HG03103 (cell line): ENCODE measurements around the gene TMEM200C.

Source experiments
- ATAC-seq: cut with Tn5 transposase; IDR thresholded peaks from one replicate; pipeline ENCODE4 v1.9.1; 2021; ENCODE audit warnings: low read depth; ENCODE audit not compliant: unreplicated experiment

TMEM200C gene

DNA sequence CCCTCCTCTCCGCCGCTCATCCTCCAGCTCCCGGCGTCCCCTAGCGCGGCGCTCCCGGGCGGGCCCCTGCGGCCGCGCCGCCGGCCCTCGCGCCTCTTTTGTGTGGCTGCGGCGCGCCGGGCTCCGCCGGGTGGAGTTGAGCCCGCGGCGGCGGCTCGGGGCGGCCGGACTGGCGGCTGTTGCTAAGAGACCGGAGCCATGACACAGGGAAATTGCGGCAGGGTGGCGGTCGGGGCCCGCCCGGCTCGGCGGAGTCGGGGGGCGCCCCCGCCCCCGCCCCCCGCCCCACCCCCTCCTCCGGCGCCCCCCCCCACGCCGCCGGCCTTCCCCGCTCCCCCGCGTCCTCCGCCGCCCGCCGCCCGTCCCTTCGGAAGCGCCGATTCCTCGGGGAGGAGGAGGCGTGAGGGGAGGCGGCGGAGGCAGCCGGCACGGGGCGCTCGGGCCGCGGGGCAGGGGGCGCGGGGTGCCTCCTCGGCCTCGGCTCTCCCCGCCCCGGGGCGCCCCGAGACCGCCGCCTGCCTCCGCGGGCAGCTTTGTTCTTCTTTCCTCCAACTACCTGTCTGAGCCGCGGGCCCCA is at the start of gene TMEM200C:
TSS of gene TMEM200C (minus strand) at position 224 of the 577 bp plus-strand sequence. CDS start 3,459 bp downstream, outside the sequence.
- no peak for ATAC-seq

DNA sequence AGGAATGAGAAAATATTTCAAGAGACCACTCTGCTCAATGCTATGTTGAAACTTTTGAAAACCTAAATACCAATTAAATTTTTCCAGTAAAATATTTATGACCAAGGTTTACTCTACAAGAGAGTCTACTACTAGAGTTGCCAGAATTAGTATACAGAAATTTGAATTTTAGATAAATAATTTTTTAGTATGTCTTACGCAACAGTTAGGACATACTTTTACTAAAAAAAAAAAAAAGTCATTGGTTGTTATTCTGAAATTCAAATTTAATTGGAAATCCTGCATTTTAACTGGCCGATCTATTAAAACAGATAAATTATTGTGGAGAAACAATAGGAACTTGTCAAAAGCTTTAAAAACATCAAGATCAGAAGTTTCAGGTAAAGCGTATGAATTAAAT is 49.1 kb upstream of the TMEM200C start:
- ATAC-seq, result no peak

DNA sequence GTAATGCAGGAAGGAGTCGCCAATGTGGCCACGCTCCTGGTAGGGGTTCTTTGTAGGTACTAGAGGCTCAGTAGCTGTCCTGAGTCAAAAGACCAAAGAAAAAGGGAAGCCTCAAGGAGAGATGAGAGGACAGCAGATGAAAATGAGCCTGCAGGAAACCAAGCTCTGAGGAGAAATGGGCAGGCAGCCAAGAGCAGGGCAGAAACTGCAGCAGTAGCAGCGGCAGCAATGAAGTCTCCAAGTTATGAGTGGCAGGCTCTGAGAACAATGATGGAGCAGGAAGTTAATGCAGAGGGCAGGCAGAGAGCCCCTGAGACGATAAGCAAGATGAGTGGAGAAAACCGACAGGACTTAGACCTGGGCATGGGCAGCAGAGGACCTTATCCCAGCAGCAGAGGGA is 48.2 kb upstream of the TMEM200C start:
- ATAC-seq, result no peak

DNA sequence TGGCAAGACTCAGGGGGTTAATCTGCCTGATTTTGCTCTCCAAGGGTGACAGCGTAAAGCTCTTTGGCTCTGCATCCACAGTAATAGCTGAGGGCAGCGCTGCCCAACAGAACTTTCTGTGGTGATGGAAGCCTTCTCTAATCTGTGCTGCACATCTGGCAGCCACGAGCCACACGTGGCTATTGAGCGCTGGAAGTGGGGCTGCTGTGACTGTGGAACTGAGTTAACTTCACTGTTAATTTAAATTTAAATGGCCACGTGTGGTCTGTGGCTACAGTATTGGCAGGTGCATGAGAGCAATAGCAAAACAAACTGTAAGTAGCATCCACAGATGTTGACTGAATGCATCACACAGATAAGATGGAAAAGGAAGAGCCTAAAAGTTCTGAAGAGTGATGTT is 47.3 kb upstream of the TMEM200C start:
- ATAC-seq, result no peak

DNA sequence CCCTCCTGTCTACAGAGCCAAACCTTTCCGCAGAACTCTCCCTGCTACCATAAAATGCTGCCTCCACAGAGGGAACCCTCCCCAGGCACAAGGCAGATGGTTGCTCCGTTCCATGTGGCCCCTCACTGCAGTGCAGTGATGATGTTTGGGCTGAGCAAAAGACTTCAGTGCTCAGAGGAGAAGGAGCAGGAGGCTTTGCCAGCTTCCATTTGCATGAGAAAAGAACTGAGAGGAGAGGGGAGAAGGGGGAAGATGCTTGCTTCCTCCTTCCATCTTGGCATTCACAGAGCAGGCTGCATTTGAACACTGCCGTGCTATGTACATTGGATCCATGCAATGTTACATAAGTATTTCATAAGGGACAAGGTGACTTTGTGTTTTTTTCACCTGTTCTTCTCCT is 46.6 kb upstream of the TMEM200C start:
- ATAC-seq, result no peak

DNA sequence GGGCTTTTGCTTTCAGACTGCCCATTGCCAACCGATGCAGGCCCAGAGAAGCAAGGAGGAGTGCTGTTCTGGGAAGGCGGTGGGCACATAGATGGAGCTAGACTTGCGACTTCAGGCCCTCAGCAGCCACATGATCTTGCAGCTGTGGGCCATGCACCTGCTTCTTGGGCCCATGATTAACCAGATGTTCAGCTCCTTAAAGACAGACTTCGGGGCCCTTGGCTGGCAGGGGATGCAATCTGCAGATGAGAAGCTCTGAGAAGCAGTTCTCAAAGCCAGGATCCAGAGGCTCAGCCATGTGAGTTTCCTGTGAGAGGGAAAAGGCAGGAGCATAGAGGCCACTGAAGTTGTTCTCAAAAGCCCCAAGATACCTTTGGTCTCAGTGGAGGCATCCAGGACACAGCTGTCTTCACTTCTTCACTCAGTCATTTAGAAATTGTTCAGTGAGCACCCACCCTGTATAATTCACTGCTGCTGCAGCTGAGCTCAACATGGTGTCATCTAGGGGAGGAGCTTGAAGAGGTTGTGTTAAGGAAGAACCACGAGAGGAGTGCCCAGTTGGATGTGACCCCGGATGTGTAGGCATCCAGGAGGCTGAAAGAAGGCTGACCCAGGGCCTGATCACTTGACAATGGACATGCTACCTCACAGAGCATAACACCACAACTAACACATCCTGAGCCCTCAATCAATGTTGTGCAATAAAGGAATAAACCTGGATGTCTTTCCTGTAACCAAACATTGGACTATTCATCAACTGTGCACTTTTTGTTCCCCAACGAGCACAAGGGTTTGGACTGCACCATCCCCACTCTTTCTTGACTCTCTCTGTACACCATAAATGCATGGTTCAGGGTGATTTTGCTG is 44.7 kb upstream of the TMEM200C start:
- ATAC-seq, result no peak

DNA sequence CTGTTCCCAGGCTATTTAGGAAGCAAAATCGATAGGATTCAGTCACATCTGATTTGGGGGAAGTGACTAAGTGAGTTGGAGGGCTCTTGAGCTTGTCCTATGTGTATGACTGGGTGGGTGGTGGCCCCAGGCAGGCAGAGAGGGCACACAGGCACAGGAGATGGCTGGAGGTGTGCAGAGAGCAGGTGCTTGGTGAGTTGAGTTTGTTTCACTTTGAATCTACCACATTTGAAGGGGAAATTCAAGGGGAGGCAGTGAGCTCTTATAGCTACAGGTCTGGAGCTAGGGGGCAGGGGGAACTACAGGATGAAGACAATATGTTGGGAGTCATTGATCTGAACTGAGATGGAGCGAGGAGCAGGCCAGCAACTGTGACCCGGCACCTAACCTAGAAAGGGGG is 42.5 kb upstream of the TMEM200C start:
- no peak for ATAC-seq

DNA sequence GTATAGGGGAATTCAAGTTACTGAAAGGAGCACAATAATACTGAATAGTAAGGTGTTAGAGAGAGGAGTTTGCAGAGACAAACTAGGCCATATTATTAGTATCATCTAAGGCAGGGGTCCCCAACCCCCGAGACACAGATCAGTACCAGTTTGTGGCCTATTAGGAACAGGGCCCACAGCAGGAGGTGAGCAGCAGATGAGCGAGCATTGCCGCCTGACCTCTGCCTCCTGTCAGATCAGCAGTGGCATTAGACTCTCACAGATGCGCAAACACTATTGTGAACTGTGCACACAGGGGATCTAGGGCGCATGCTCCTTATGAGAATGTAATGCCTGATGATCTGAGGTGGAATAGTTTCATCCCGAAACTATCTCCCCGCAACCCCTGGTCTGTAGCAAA is 41.8 kb upstream of the TMEM200C start:
- no peak for ATAC-seq

DNA sequence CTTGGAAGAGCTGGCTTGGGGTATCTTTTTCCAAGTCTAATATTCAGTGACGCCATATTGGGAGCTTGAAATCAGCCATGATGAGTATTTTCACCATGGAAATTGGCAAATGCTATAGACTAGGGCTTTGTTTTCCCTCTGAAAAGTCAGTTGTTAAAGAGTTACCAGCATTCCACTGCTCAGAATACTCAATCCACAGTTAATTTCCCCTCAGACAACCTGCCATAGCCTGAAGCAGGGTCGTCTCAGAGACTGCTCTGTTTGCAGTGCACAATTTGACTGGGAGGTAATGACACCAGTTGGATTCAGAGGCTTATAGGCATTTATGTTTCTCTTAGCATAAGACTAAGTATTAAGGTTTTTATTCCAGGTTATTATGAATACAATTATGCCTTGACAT is 35.5 kb upstream of the TMEM200C start:
- ATAC-seq, result no peak

DNA sequence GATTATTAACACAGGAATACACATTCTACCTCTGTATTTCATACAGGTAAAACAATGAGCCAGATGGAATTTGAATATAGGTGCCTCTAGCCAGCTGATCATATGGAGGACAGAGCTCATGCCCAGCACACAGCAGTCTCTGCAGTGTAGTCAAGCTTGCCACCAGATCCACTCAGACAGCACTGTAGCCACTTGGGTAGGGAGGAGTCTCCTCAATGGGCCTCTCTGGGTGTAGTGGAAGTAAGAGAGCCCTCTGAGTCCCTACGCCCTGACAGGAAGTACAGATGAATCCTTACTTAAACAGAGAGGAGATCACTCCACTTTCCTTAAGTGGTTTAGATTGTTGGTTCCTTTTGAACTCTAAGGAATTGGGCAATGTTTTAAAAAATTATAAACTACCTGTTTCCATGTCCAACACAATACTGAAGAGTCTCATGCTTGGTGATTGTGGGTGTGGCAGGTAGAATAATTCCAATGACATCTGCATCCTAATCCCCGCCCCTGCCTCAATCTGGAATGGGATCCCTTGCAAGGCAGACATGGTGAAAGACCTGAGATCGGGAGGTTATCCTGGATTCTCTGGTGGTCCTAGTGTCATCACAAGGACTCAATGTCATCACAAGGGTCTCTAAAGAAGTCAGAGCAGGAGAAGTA is 23.0 kb upstream of the TMEM200C start:
- no peak for ATAC-seq

DNA sequence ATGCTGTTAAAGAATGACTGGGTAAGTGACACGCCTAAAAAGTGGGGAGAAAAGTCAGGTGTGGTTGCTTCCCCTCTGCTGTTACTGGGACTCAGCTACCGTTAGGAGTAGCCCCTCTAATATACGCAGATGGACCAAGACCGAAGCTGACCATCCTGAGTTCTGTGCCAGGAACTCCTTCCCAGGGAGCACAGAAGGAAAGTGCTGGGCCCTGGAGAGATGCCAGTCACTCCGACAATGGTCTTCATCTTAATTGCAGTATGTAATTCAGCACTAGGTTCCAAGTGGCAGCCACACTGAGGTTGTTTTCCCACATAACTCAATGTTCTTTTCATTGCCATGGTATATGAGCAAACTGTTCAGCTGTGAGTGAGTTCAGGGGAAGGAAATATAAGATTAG is 19.6 kb upstream of the TMEM200C start:
- no peak for ATAC-seq

DNA sequence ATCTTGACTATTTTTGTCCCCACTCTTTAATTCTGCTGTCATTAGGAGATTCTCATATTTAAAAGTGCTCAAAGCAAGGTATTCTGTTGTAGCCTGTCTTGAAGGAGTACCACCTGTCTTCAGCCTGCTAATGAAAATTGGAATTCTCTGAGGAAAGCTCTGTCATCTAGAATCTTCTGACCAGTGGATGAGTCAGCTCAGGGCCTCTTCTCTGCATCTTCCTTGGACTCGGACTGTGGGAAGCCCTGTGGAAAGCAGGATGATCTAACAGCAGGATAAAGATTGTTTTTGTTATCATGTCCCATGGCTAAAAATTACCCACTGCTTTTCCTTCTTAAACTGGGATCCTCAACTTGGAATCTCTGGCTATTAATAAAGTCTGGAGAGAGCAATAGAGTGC is 18.7 kb upstream of the TMEM200C start:
- ATAC-seq, result no peak

DNA sequence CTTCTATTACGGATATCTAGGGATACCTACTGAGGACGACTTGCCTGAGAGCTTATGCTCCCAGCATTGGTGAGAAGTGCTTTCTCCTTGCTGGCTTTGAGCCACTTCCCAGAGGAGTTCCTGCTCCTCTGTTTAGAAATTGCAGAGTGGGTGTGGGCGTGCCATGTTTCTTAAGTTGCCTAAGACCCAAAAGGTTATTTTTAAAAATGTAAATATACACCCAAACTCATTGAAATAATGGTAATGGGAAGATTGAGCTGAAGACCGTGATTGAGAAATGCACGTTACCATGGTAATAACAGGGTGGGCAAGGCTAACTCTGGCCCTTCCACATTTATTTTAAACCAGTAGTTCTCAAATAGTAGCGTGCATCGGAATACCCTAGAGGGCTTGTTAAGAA is 17.2 kb upstream of the TMEM200C start:
- no peak for ATAC-seq

DNA sequence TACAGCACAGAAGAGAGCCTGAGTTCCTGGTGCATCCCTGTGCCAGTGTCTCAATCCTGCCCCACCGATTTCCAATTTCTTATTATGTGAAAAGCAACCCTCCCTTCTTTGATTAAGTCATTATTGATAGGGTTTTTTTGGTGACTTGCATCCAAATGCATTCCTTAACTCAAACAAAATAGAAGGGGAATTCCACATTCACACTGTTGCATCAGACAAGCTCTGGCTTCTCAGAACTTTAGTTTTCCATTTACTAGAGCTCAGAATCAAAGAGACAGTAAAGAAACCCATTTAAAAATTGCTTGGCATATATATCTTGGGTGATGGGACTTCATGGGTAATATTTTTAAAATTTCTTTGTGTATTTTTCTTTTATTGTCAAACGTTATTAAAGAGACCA is 13.8 kb upstream of the TMEM200C start:
- ATAC-seq, result no peak

DNA sequence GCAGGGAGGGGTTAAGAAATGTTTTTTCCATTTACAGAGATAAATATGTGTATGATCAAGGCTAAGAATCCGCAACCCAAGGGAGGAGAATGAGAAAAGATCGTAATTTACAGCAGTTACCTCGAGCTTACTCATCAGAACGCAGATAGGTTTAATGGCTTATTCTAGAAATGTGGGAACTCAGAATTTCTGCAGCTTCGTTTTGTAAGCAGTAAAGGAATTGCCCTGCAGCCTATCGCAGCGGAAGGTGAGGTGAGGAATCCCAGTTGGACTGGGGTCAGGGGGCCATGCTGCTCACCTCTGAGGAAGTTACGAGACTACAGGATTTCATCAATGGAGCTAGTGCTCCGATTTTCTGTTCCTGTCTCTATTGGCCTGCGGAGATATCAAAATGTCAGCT is 8.1 kb upstream of the TMEM200C start:
- ATAC-seq, result no peak

DNA sequence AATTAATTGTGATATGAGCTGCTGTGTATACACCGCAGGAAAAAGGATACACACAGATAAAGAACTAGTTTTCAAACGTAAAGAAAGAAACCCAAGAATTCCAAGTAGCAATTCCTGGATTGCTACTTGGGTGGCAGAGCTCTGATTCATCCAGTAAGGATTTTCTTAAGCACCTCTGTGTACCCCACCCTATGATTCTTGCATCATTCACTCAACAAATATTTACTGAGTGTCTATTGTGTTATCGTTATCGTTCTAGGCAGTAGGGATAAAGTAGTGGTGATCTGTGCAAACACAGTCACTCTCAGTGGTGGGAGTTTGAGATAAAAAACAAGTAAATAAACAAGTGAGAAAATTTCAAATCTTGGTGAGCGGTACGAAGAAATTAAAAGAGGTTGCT is 4.9 kb upstream of the TMEM200C start:
- no peak for ATAC-seq

DNA sequence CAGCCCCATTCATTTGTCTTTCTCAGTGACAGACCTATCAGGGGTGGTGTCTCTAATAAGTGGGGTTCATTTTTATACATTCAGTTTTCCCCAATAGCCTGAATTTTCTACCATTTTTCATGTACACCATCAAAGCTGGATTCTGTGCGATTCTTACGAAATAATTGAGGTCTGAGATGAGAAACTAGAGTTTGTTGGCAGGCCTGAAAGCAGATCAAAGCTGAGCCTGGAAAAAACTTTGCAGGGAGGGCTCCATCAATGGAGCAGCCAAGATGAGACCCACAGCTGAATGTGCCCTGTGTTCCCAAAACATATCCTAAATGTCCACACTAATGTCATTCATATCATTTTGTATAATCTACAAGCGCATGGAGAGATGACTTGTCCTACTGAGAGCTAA is 4.5 kb upstream of the TMEM200C start:
- ATAC-seq, result no peak

DNA sequence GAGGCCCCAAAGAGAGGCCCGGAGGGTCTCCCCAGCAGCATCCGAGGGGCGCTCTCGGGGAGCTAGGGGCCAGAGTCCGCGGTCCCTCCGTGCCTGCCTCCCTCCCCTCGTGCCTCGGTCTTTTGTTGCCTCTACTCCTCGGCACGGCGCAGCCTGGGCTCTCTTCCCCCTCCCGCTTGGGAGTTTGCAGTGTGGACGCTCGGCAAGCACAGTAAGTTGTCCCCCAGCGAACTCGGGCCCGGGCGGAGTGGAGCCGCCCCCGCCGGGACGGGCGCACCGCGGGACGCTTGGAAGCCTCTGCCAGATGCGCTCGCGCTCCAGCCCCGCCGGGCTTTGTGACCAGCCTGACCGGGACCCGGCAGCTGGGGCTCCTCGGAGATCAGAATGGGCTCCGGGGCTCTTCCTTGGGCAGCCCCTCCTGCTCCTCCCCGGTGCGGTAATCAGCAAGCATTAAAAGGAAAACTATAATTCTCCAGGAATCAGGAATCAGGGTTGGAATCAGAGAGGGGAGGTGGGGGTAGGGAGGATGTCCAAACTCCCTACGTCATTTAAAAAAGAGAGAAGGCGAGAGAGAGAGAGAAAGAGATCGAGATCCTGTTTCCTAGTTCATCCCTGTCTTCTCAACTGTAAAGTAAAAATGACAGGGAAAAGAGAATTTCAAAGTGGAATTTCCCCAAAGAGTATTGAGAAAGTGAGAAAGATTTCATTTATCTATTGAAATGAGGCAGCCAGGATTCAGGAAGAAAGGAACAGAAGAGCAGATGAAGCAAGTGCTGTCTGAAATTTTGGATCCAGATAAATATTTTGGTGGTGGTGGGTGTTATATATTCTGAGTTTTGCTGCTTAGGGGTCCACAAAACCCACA is 786 bp upstream of the TMEM200C start:
- no peak for ATAC-seq

DNA sequence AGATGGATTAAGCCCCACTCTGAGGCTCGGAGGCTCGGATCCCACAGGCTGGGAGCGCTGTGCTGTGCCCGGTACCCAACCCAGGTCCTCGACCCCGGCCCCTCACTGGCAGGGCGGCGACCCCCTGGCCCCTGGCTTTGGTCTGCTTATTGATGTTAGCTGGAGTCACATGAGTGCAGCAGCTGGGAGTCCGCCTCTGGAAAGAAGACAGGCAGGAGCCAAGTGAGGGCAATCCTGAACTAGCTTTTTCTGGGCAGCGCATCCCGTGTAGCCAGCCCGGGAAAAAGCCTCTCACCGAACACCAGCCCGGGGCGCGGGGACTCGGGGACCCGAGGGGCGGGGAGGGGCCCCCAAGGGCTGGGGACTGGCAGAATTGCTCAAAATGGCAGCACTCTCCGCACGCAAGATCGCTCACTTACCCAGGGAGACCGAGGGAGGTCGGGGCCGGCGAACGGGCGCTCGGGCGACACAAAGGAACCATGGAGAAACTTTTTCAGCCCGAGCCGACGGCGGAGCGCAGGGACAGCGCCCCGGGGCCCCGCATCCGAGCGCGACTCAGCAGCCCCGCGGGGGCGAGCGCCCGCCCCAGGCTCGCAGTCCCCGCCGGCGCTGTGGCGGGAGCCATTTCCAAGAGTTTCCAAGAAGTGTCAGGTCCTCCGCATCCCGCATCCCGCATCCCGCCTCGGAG is 567 bp downstream of the TMEM200C start:
- ATAC-seq, result no peak

DNA sequence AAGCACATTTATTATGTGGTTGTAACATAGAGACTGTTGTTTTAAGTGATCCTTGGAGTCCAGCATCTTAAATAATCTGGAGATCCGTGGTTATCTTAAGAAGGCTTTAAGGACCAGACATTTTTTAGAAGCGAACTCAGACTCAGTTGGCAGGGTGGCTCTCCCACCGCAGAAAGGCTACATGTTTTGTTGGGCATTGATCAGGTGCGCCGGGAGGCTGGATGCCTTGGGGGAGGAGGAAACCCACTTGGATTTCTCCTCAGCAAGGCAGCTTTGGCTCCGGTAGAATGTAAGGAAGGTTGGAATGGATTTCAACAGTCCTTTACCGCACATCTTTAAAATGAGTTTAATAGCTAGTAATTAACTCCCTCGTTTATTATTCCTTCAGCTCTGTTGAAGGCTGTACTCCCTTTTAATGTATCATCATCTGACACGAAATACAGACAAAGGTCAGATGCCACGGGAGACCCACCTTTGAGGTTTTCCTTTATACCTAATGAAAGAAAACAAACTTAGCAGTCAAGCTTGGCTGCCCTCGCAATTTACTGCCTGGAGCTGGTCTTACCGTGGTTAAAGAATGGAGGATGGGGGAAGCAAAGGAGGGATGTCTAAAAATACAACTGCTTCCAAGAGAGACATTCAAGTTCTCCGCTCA is 1.2 kb downstream of the TMEM200C start:
- ATAC-seq, result no peak
